Astrocyte (in vitro differentiated cells and primary cell): ENCODE data around the gene MAEA. TPM values are rescaled to one million over a fixed set of nuclear protein-coding genes. Genes with fewer than 3 reads are reported as not detected.

Experiments
- DNase-seq: peaks from one replicate; pipeline ENCODE4 v3.0.0-alpha.2; 2010; ENCODE audit warnings: low read depth
- FAIRE-seq: peaks from 2 replicates; lab custom pipeline; 2011; peaks lifted over from hg19 to GRCh38; lab: Jason Lieb, UNC
- H2AFZ ChIP-seq: 2 replicates; pipeline ENCODE4 v1.6.0; 2012; ENCODE audit warnings: low read depth, low read length, inconsistent platforms
- H3K27ac ChIP-seq: 2 replicates; pipeline ENCODE4 v1.5.1; 2011; ENCODE audit warnings: low read depth, low read length, inconsistent platforms
- H3K27me3 ChIP-seq: 2 replicates; pipeline ENCODE4 v1.6.0; 2011; ENCODE audit warnings: low read length, inconsistent platforms; ENCODE audit not compliant: insufficient read depth
- H3K36me3 ChIP-seq: 2 replicates; pipeline ENCODE4 v1.5.1; 2011; ENCODE audit warnings: low read length, inconsistent platforms; ENCODE audit not compliant: insufficient read depth
- H3K4me1 ChIP-seq: 2 replicates; pipeline ENCODE4 v1.5.1; 2011; ENCODE audit warnings: low read length, inconsistent platforms; ENCODE audit not compliant: insufficient read depth
- H3K4me2 ChIP-seq: 2 replicates; pipeline ENCODE4 v1.6.0; 2012; ENCODE audit warnings: low read length, inconsistent platforms
- H3K4me3 ChIP-seq: 2 replicates; pipeline ENCODE4 v1.5.1; 2011; ENCODE audit warnings: low read depth, mild to moderate bottlenecking, low read length, inconsistent platforms; ENCODE audit not compliant: insufficient read depth
- H3K79me2 ChIP-seq: 2 replicates; pipeline ENCODE4 v1.6.0; 2012; ENCODE audit warnings: mild to moderate bottlenecking, low read length, inconsistent platforms; ENCODE audit not compliant: insufficient read depth
- H3K9ac ChIP-seq: 2 replicates; pipeline ENCODE4 v1.6.0; 2012; ENCODE audit warnings: mild to moderate bottlenecking, low read length, inconsistent platforms
- H3K9me3 ChIP-seq: 2 replicates; pipeline ENCODE4 v1.5.1; 2012; ENCODE audit warnings: low read depth, mild to moderate bottlenecking, low read length, inconsistent platforms; ENCODE audit not compliant: insufficient read depth
- H4K20me1 ChIP-seq: 2 replicates; pipeline ENCODE4 v1.6.0; 2012; ENCODE audit warnings: low read length, inconsistent platforms; ENCODE audit not compliant: insufficient read depth
- H3K27ac Mint-ChIP-seq: one replicate; pipeline ENCODE4 v1.8.0; 2021; ENCODE audit warnings: mild to moderate bottlenecking, mixed read lengths; ENCODE audit not compliant: unreplicated experiment
- H3K27me3 Mint-ChIP-seq: one replicate; pipeline ENCODE4 v1.8.0; 2021; ENCODE audit warnings: low read depth, mixed read lengths; ENCODE audit not compliant: unreplicated experiment
- H3K36me3 Mint-ChIP-seq: one replicate; pipeline ENCODE4 v1.8.0; 2021; ENCODE audit warnings: low read depth, mixed read lengths; ENCODE audit not compliant: unreplicated experiment
- H3K4me1 Mint-ChIP-seq: one replicate; pipeline ENCODE4 v1.8.0; 2021; ENCODE audit warnings: low read depth, mixed read lengths; ENCODE audit not compliant: unreplicated experiment
- H3K4me3 Mint-ChIP-seq: one replicate; pipeline ENCODE4 v1.8.0; 2021; ENCODE audit warnings: mild to moderate bottlenecking, moderate library complexity, mixed read lengths; ENCODE audit not compliant: unreplicated experiment
- H3K9me3 Mint-ChIP-seq: one replicate; pipeline ENCODE4 v1.8.0; 2021; ENCODE audit warnings: mild to moderate bottlenecking, mixed read lengths; ENCODE audit not compliant: unreplicated experiment
- EZH2 ChIP-seq: IDR thresholded peaks from 2 replicates; pipeline ENCODE4 v1.6.1; 2012; ENCODE audit warnings: mild to moderate bottlenecking, low read length, inconsistent platforms; ENCODE audit not compliant: insufficient read depth
- total RNA-seq: library from RNA; stranded (reverse); gene quantifications from 2 replicates; pipeline ENCODE4 v1.2.1, GENCODE V29; 2021
- TF ChIP-seq, protein P1 (sequence below): IDR thresholded peaks from 2 replicates; pipeline ENCODE4 v1.5.1; 2011; ENCODE audit warnings: low read depth, mild to moderate bottlenecking, inconsistent platforms, low read length, moderate library complexity; ENCODE audit not compliant: insufficient read depth

The MAEA gene
- total RNA-seq, 1 donor from 2014 or later, result 79.3 TPM

DNA sequence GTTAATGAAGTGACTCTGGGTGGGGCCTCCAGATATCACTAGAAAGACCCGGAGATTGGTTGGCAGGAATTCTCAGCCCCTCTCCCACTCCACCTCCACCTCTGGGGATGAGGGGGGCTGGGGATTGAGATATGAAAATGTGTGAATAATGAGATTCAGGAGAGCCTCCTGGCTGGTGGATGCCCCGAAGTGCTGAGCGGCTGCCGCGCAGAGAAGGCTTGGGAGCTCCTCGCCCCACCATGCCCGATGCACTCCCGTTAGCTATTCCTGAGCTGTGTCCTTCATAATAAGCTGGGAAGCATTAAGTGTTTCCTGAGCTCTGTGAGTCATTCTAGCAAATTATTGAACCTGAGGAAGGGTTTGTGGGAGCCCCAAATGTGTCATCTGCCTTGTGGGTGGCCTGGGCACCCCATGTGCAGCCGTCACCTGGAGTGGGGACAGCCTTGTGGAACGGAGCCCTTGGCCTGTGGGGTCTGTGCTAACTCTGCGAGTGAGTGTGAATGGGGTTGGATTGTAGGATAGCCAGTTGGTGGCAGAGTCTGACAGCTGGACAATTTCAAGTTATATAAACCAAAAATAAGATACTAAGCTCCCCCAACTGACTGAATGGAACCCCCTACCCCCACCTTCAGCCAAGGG is 4.4 kb upstream of the MAEA start:
- no peak overlapping the region for H2AFZ ChIP-seq
- no peak for FAIRE-seq
- H3K4me3 ChIP-seq, result no peak overlapping the region
- no peaks in the 10 kb centered on the region for H3K9me3 ChIP-seq
- TF ChIP-seq EZH2, result no peak
- TF ChIP-seq, protein P1, sequence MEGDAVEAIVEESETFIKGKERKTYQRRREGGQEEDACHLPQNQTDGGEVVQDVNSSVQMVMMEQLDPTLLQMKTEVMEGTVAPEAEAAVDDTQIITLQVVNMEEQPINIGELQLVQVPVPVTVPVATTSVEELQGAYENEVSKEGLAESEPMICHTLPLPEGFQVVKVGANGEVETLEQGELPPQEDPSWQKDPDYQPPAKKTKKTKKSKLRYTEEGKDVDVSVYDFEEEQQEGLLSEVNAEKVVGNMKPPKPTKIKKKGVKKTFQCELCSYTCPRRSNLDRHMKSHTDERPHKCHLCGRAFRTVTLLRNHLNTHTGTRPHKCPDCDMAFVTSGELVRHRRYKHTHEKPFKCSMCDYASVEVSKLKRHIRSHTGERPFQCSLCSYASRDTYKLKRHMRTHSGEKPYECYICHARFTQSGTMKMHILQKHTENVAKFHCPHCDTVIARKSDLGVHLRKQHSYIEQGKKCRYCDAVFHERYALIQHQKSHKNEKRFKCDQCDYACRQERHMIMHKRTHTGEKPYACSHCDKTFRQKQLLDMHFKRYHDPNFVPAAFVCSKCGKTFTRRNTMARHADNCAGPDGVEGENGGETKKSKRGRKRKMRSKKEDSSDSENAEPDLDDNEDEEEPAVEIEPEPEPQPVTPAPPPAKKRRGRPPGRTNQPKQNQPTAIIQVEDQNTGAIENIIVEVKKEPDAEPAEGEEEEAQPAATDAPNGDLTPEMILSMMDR, result no peak
- H3K36me3 ChIP-seq, result no peaks in the 10 kb centered on the region
- H3K4me2 ChIP-seq, result no peak overlapping the region
- Mint-ChIP-seq H3K4me1 (peaks cover 6% of the 10 kb centered on the region), H3K9me3 (peaks cover 8% of the 10 kb centered on the region), H3K27ac (no peak overlapping the region), H3K4me3 (no peak overlapping the region), H3K27me3 (peaks cover 17% of the 10 kb centered on the region), H3K36me3 (no peaks in the 10 kb centered on the region)
- H3K4me1 ChIP-seq, result peaks cover 5% of the 10 kb centered on the region
- peaks cover under 1% of the 10 kb centered on the region for H4K20me1 ChIP-seq
- H3K79me2 ChIP-seq, result peaks cover 6% of the 10 kb centered on the region
- no peak for DNase-seq
- no peak overlapping the region for H3K9ac ChIP-seq
- no peaks in the 10 kb centered on the region for H3K27me3 ChIP-seq
- H3K27ac ChIP-seq, result no peak overlapping the region

GRCh38 chr4:1285790-1286553 is 3.7 kb upstream of the MAEA start:
- Histone ChIP-seq H4K20me1 (peaks cover 7% of the 10 kb centered on the region), H3K36me3 (no peaks in the 10 kb centered on the region), H3K4me2 (no peak overlapping the region), H3K9me3 (no peaks in the 10 kb centered on the region), H3K27ac (no peak overlapping the region), H3K27me3 (no peaks in the 10 kb centered on the region), H3K4me1 (peaks cover 11% of the 10 kb centered on the region), H3K79me2 (peaks cover 13% of the 10 kb centered on the region), H3K4me3 (no peak overlapping the region), H2AFZ (no peak overlapping the region), H3K9ac (no peak overlapping the region)
- Mint-ChIP-seq H3K4me1 (peaks cover 7% of the 10 kb centered on the region), H3K27ac (no peak overlapping the region), H3K9me3 (peaks cover 8% of the 10 kb centered on the region), H3K27me3 (peaks cover 10% of the 10 kb centered on the region), H3K36me3 (no peaks in the 10 kb centered on the region), H3K4me3 (no peak overlapping the region)
- DNase-seq (no peak), FAIRE-seq (no peak)
- TF ChIP-seq, protein P1, result no peak
- no peak for TF ChIP-seq EZH2

- Histone ChIP-seq H3K36me3 (no peaks in the 10 kb centered on the region), H3K27me3 (no peaks in the 10 kb centered on the region), H3K9me3 (no peaks in the 10 kb centered on the region), H3K79me2 (peaks cover 41% of the 10 kb centered on the region), H4K20me1 (peaks cover 32% of the 10 kb centered on the region), H3K4me2 (peak overlapping the region; percentile 91), H3K27ac (no peak overlapping the region), H3K9ac (peak overlapping the region; percentile 97), H2AFZ (peak overlapping the region; percentile 86), H3K4me3 (peak overlapping the region; percentile 93), H3K4me1 (peaks cover 21% of the 10 kb centered on the region)
- Mint-ChIP-seq H3K27me3 (peaks cover 2% of the 10 kb centered on the region), H3K27ac (peak overlapping the region; percentile 62), H3K4me1 (peaks cover 27% of the 10 kb centered on the region), H3K4me3 (peak overlapping the region; percentile 81), H3K9me3 (peaks cover 5% of the 10 kb centered on the region), H3K36me3 (peaks cover 3% of the 10 kb centered on the region)
- DNase-seq (no peak), FAIRE-seq (no peak)
- TF ChIP-seq, protein P1, result no peak
- TF ChIP-seq EZH2, result no peak
Observed at GRCh38 chr4:1288786-1289185, 905 bp upstream of the MAEA start.
